ENCODE measurements around the gene POLDIP2. TPM values are rescaled to one million over a fixed set of nuclear protein-coding genes. Genes with fewer than 3 reads are reported as not detected.

Gene POLDIP2
- total and polyA plus RNA-seq, 2 of the 13 experiments (the other 11 are each of a cell fraction or from before 2014, with no cell fraction given) = 85.9 to 114 TPM

DNA sequence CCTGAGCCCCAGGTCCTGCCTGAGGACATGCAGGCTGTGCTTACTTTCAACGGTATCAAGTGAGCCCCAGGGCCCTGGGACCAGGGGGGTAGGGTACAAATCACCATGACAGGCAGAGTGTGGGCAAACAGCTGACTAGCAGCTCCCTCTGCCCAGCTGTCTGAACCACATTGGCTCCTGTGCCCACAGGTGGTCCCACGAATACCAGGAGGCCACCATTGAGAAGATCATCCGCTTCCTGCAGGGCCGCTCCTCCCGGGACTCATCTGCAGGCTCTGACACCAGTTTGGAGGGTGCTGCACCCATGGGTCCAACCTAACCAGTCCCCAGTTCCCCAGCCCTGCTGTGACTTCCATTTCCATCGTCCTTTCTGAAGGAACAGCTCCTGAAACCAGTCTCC lies 38.6 kb upstream of the POLDIP2 start:
- ChIA-PET POLR2A (interaction anchor here (1.4 to 4.8 kb wide), 5 partner anchors 9 to 28 kb away, joined by 4 to 33 read pairs (median 8); partner anchors contain the start of genes SLC46A1 and VTN), CTCF (ENCODE audit: low intra/inter-chr PET ratio, low total read pairs) (no interaction called here)
- no peak overlapping the region for H3K4me2 ChIP-seq (ENCODE audit: low read depth, low read length)
- no peak overlapping the region for H3K27ac ChIP-seq (ENCODE audit: extremely low read length, insufficient read depth, low read length)
- ATAC-seq = no peak
- FAIRE-seq = no peak
- no peak overlapping the region for H2AFZ ChIP-seq (ENCODE audit: low read length)
- peaks cover 5 to 6% of the 10 kb centered on the region in 2 experiments; a peak in 3 of 5 replicates for H3K36me3 ChIP-seq (replicated peaks in 1 of 2; ENCODE audit: control insufficient read depth in 1 of 2, insufficient read depth in 2 of 2, low read length in 2 of 2)
- in situ Hi-C loops (cut with HindIII; ENCODE audit: extremely low pct_ligation_motif_present, low pct_unique_long_range_greater_than_20kb) = no loop called here
- peaks cover 34% of the 10 kb centered on the region for H3K4me1 ChIP-seq (ENCODE audit: insufficient read depth, low read length)
- H3K9ac ChIP-seq (ENCODE audit: insufficient read depth, low read depth, low read length) = no peak overlapping the region
- no peaks in the 10 kb centered on the region for H3K79me2 ChIP-seq (ENCODE audit: insufficient read depth, low read length)
- TF ChIP-seq ZNF326 (CRISPR knock-in tag; IDR thresholded peaks at IDR 0.05; ENCODE audit: borderline replicate concordance) (0 out of 2 replicates have a peak, but pooled peaks have one; percentile 67), RBM22 (optimal IDR thresholded peaks at IDR 0.05; ENCODE audit: low read length) (peak; percentile 69), TRIM24 (CRISPR knock-in tag; IDR thresholded peaks at IDR 0.05) (no peak), NFIB (CRISPR knock-in tag; IDR thresholded peaks at IDR 0.05; ENCODE audit: borderline replicate concordance) (no peak), POLR2A (IDR thresholded peaks at IDR 0.05; ENCODE audit: insufficient read depth in 1 of 2, low read depth in 2 of 2, low read length in 2 of 2) (0 out of 4 replicates have a peak, but pooled peaks of 1 of the 2 experiments have one; percentile 23)
- no peaks in the 10 kb centered on the region for H4K20me1 ChIP-seq (ENCODE audit: insufficient read depth, low read length)
- H3K9me3 ChIP-seq (ENCODE audit: low read length) = no peaks in the 10 kb centered on the region
- H3K27me3 ChIP-seq (ENCODE audit: control insufficient read depth in 1 of 2, insufficient read depth in 2 of 2, low read length in 2 of 2) = no peaks in the 10 kb centered on the region
- no peak for DNase-seq (ENCODE audit: low spot score)
- 86% methylated on average over 2 of the region's 6 CpGs for WGBS (ENCODE audit: low lambda C conversion rate)
- no peak overlapping the region for H3K4me3 ChIP-seq (replicated peaks in 1 of 3; ENCODE audit: insufficient read depth in 1 of 3, low read depth in 2 of 3, low read length in 3 of 3)
- BruUV-seq (replicated peaks) = no TSS peak
- intact Hi-C loops (cut with micrococcal nuclease; ENCODE audit: unreplicated experiment) = loop anchor here (2.0 kb wide), 1 partner anchor 19 kb away; no protein-coding TSS in a partner anchor

DNA sequence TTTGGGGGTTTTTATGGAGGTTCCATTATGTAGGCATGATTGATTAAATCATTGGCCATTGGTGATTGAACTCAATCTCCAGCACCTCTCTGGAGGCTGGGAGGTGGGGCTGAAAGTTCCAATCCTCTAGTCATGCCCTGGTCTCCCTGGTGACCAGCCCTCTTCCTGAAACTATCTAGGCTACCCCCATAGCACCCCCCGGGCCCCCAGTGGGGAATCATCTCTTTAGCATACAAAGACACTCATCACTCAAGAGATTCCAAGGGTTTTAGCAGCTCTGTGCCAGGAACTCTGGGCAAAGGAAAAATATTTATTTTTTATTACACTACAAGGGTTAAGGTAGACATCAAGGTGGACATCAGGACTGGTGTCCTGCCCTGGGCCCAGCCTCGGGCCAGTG lies 38.1 kb upstream of the POLDIP2 start:
- in situ Hi-C loops (cut with HindIII; ENCODE audit: extremely low pct_ligation_motif_present, low pct_unique_long_range_greater_than_20kb) (no loop called here), intact Hi-C loops (cut with micrococcal nuclease; ENCODE audit: unreplicated experiment) (no loop called here)
- no TSS peak for BruUV-seq (replicated peaks)
- no peaks in the 10 kb centered on the region for H4K20me1 ChIP-seq (ENCODE audit: insufficient read depth, low read length)
- DNase-seq (ENCODE audit: low spot score) (no peak), FAIRE-seq (no peak), ATAC-seq (no peak)
- TF ChIP-seq YEATS4 (CRISPR knock-in tag; IDR thresholded peaks at IDR 0.05; ENCODE audit: borderline replicate concordance) (no peak), SRSF1 (optimal IDR thresholded peaks at IDR 0.05; ENCODE audit: low read depth, low read length) (no peak), ZEB1 (IDR thresholded peaks at IDR 0.05; ENCODE audit: insufficient replicate concordance, low read depth) (no peak)
- peaks cover 34% of the 10 kb centered on the region for H3K4me1 ChIP-seq (ENCODE audit: insufficient read depth, low read length)
- H3K79me2 ChIP-seq (ENCODE audit: insufficient read depth, low read length) = no peaks in the 10 kb centered on the region
- H3K4me2 ChIP-seq (ENCODE audit: low read depth, low read length) = no peak overlapping the region
- peaks cover 2 to 5% of the 10 kb centered on the region in 2 experiments; a peak in 3 of 5 replicates for H3K36me3 ChIP-seq (replicated peaks in 1 of 2; ENCODE audit: control insufficient read depth in 1 of 2, insufficient read depth in 2 of 2, low read length in 2 of 2)
- H3K9ac ChIP-seq (ENCODE audit: insufficient read depth, low read depth, low read length) = no peak overlapping the region
- no peaks in the 10 kb centered on the region for H3K9me3 ChIP-seq (ENCODE audit: low read length)
- no peak overlapping the region for H3K4me3 ChIP-seq (replicated peaks in 1 of 3; ENCODE audit: insufficient read depth in 1 of 3, low read depth in 2 of 3, low read length in 3 of 3)
- POLR2A ChIA-PET = interaction anchor here (1.2 to 4.8 kb wide), 4 partner anchors 10 to 27 kb away, joined by 3 to 33 read pairs (median 14); partner anchors contain the start of genes SLC46A1 and VTN
- no peaks in the 10 kb centered on the region for H3K27me3 ChIP-seq (ENCODE audit: control insufficient read depth in 1 of 2, insufficient read depth in 2 of 2, low read length in 2 of 2)
- 39% methylated on average over 2 of the region's 2 CpGs for WGBS (ENCODE audit: low lambda C conversion rate)
- CTCF ChIA-PET (ENCODE audit: low intra/inter-chr PET ratio, low total read pairs) = no interaction called here
- no peak overlapping the region for H3K27ac ChIP-seq (ENCODE audit: extremely low read length, insufficient read depth, low read length)
- H2AFZ ChIP-seq (ENCODE audit: low read length) = no peak overlapping the region
